Activated naive CD4-positive, alpha-beta T cell (primary cell): ENCODE measurements around the gene ABCD1.

ENCODE experiments used
- DNase-seq, 4 experiments: peaks; one replicate each; lab custom pipeline; 2025; lab: John Stamatoyannopoulos, UW

ABCD1 gene

DNA sequence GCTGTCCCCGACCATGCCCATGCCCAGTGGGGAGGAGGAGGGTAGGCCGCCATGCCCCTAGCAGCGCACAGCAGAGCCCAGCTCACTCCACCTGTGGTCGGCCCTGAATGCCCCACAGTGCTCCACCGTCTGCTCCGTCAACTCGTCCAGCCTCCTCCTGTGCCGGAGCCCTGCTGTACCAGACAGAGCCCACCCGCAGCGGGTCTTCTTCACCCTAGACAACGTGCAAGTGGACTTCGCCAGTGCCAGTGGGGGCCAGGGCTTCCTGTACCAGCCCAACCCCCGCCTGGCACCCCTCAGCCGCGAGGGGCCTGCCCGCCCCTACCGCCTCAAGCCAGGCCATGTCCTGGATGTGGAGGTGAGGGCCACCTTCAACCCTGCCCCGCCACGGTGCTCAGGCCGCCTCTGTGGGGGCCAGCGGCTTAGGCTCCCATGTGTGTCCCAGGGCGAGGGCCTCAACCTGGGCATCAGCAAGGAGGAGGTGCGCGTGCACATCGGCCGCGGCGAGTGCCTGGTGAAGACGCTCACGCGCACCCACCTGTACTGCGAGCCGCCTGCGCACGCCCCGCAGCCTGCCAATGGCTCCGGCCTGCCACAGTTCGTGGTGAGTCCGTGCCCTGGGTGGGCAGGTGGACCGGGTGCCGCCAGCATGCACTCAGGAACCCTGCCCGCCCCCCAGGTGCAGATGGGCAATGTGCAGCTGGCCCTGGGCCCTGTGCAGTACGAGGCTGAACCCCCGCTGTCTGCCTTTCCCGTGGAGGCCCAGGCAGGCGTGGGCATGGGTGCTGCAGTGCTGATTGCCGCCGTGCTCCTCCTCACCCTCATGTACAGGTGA is 49.3 kb downstream of the ABCD1 start:
- no peak for DNase-seq

DNA sequence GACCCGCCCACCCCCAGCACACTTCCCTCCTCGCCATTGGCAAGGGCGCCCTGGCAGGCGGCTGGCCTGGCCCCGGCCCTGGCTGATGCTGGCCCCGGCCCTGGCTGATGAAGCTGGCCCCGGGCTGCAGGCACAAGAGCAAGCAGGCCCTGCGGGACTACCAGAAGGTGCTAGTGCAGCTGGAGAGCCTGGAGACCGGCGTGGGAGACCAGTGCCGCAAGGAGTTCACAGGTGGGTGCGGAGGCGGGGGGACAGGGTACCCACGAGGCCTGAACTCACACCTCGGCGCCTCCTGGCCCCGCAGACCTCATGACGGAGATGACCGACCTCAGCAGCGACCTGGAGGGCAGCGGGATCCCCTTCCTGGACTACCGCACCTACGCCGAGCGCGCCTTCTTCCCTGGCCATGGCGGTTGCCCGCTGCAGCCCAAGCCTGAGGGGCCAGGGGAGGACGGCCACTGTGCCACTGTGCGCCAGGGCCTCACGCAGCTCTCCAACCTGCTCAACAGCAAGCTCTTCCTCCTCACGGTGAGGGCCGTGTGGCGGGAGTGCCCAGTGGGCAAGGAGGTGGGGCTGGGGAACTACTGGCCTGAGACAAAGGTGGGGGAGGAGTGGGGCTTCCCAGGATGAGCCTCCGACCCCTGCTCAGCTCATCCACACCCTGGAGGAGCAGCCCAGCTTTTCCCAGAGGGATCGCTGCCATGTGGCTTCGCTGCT is 50.1 kb downstream of the ABCD1 start:
- no peak for DNase-seq

DNA sequence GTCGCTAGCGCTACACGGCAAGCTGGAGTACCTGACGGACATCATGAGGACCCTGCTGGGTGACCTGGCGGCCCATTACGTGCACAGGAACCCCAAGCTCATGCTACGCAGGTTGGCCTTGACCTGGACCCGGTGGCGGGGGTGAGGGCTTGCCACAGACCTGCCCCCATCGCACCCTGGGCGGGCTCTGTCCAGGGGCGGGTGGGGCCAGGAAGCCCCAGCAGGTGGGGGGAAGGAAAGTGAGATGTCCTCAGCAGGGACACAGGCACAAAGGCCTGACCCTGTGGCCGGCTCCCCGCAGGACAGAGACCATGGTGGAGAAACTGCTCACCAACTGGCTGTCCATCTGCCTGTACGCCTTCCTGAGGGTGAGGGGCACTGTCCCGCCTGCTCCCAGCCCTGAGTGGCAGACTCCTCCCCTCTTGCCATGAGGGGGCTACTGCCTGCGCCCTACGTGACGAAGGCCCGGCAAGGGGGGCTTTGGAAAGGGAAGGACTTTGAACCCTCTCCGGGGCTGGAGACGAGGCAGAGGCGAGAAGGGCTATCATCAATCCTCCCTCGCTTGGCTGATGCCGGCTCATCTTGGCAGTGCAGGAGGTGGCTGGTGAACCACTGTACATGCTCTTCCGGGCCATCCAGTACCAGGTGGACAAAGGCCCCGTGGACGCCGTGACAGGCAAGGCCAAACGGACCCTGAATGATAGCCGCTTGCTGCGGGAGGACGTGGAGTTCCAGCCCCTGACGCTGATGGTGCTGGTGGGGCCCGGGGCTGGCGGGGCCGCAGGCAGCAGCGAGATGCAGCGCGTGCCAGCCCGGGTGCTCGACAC is 50.9 kb downstream of the ABCD1 start:
- DNase-seq = no peak

- no peak for DNase-seq
Observed at GRCh38 chrX:153776120-153776599, 51.5 kb downstream of the ABCD1 start.

DNA sequence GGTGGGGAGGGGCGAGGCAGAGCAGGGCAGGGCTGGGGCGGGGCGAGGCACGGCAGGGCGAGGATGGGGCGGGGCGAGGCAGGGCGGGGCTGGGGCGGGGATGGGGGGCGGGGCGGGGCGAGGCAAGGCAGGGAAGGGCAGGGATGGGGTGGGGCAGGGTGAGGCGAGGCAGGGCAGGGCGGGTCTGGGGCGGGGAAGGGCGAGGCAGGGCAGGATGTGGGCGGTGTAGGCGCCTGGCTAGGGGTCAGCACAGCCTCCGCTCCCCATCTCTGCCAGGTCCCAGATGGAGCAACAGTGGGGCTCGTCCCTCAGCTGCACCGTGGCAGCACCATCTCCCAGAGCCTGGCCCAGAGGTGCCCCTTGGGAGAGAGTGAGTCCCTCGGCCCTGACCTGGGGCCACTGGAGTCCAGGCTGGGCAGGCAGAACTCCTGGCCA is 52.0 kb downstream of the ABCD1 start:
- DNase-seq = no peak

DNA sequence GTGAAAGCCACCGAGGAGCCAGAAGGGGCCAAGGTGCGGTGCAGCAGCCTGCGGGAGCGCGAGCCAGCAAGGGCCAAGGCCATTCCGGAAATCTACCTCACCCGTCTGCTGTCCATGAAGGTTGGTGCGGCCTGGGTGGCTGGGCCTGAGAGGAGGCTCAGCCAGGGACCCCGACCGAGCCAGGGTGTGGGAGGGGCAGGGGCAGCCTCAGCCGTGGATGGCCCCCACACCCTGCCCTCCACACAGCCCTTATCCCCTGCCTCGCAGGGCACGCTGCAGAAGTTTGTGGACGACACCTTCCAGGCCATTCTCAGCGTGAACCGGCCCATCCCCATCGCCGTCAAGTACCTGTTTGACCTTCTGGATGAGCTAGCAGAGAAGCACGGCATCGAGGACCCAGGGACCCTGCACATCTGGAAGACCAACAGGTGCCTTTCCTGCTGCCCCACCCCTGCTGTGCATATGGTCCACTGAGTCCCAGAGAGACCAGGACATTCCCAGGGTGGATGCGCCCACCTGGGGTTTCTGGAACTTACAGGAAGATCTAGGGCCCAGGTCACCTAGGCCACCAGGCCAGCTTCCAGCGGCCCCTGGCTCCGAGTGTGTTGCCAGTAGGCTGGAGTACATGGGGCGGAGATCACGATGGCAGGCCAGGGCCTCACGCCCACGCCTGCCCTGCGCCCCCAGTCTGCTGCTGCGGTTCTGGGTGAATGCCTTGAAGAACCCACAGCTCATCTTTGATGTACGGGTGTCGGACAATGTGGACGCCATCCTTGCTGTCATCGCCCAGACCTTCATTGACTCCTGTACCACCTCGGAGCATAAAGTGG is 52.8 kb downstream of the ABCD1 start:
- DNase-seq = no peak

- no peak for DNase-seq
Observed at GRCh38 chrX:153778181-153778580, 53.5 kb downstream of the ABCD1 start.

DNA sequence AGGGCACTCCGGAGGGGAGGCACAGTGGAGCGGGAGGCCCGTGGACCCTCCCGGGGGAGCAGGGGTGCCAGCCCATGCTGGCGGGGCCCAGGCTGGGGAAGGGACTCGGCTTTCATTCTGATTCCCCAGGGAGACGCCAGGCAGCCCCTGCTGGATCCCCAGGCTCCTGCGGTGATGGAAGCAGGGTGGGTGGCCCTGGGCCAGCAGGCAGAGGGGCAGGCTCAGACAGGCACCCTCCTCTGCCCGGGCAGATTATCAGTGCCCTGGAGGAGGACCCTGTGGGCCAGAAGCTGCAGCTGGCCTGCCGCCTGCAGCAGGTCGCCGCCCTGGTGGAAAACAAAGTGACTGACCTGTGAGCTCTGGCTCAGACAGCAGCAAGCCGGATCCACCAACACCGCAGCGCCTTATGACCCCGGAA is 54.0 kb downstream of the ABCD1 start:
- no peak for DNase-seq

GRCh38 chrX:153779891-153780677 is 55.4 kb downstream of the ABCD1 start:
- no peak for DNase-seq

DNA sequence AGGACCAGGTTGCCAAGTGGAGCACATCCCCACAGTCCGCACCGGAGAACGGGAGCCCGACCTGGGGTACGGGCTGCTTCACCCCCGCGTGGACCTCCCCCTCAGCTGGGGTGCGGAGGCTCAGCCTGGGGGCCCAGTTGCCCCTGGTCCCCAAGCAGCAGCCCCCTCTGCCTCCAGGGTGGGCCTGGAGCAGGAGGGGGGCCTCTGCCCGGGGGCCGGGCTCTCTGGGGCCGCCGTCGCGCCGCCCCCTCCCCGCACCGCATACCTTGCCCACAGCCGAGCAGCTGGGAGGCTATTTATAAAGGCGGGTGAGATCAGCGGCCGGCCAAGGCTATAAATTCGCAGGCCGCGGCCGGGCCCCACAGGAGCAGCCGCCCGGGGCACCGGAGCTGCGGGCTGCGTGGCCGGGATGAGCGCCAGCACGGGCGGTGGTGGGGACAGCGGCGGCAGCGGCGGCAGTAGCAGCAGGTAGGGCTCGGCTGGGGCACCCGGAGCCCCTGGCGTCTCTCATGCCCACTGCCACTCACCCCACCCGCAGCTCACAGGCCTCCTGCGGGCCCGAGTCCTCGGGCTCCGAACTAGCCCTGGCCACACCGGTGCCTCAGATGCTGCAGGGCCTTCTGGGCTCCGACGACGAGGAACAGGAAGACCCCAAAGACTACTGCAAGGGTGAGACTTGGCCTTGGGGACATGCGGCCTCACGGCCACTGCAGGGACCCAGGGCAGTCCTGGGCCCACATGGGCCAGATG is 56.2 kb downstream of the ABCD1 start, which contains the start of gene SRPK3:
TSS of gene SRPK3 (plus strand) at position 364 of the 750 bp plus-strand sequence. CDS start at position 410, 46 bp downstream.
- no peak for DNase-seq

GRCh38 chrX:153781428-153782047 is 56.9 kb downstream of the ABCD1 start:
- DNase-seq = no peak

DNA sequence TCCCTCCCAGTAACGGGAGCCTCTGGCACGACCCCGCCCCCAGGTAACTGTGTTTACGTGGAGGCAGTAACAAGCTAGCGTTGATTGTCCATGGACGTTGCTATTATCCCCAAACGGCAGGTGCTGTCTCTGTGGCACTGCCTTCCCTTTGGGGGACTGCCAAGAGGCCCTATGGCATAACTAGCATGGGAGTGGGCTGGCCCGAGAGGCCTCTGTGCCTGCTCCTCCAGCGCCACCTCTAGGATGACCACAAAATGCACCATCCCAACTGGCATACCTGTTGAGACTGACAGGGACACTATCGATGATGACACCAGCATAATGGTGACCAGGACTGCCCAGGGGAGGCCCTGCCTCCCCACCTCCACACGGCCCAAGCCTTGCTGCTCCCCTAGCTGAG is 57.7 kb downstream of the ABCD1 start:
- DNase-seq = no peak

DNA sequence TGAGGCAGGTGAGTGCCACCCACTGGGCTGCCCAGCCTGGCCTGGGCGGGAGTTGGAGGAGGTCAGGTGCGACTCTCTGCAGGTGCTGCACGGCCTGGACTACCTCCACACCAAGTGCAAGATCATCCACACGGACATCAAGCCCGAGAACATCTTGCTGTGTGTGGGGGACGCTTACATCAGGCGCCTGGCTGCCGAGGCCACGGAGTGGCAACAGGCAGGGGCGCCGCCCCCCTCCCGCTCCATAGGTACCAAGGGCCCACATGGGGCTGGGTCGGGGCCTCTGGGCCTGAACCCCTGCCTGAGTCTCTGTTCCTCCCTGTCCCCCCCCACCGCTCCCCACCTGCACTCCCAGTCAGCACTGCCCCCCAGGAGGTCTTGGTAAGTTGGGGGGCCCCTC is 58.2 kb downstream of the ABCD1 start:
- no peak for DNase-seq

- no peak for DNase-seq
Observed at GRCh38 chrX:153783378-153784013, 58.8 kb downstream of the ABCD1 start.

- no peak for DNase-seq
Observed at GRCh38 chrX:153784325-153784967, 59.8 kb downstream of the ABCD1 start.

DNA sequence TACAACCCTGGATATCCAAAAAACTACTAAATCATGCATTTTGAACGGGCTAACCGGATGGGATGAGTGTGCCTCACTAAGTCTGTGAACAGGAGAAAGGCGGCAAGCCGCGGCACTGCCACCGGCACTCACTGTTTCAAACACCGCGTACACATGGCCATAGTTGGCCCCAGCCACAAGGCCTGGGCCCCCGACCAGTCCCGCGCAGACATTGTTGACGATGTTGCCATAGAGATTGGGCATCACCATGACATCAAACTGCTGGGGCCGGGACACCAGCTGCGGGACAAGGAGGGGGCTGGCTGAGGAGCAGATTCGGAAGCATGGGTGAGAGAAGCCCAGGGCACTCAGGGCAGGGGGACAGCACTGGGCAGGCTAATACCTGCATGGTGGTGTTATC is 62.0 kb downstream of the ABCD1 start:
- DNase-seq = no peak

DNA sequence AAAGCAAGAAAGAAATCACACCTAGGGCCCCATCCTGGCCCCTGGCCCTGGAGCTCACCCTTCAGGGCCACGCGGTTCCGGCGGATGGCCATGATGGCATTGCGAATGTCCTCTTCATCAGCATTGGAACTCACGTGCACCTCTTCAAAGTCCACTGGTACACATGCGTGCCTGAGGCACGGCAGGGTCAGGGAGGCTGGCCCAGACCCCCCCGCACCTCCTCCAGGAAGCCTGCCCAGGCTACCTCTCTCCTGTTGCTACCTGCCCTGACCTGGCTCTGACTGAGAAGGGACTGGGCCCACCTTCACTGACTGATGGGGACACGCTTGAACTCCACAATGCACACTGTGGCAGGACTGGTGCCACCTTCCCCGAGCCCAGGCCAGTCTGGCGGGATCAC is 65.0 kb downstream of the ABCD1 start:
- no peak for DNase-seq
